NCI-H2227 (cell line): ENCODE measurements around the gene TCF12.
A peak's percentile ranks its signal among the peaks of the same experiment; 100 is the strongest.

Experiments
- DNase-seq: peaks from one replicate; lab custom pipeline; 2025; ENCODE audit not compliant: unreplicated experiment; lab: John Stamatoyannopoulos, UW

Gene TCF12

GRCh38 chr15:57285386-57285785, 366.9 kb downstream of the TCF12 start:
- DNase-seq = no peak

- DNase-seq = no peak
Measured at GRCh38 chr15:57286446-57287122, 368.1 kb downstream of the TCF12 start.

- DNase-seq = no peak
Measured at GRCh38 chr15:57287123-57287521, 368.7 kb downstream of the TCF12 start.

GRCh38 chr15:57288926-57289580, 370.6 kb downstream of the TCF12 start:
- DNase-seq = no peak

GRCh38 chr15:57290187-57290586, 371.7 kb downstream of the TCF12 start:
- DNase-seq = no peak

- no peak for DNase-seq
Measured at GRCh38 chr15:57290826-57291225, 372.4 kb downstream of the TCF12 start.

- DNase-seq = no peak
Measured at GRCh38 chr15:57296473-57297162, 378.2 kb downstream of the TCF12 start.

- no peak for DNase-seq
Measured at GRCh38 chr15:57297163-57297593, 378.7 kb downstream of the TCF12 start.

GRCh38 chr15:57297630-57298029, 379.2 kb downstream of the TCF12 start:
- no peak for DNase-seq

GRCh38 chr15:57298204-57298603, 379.8 kb downstream of the TCF12 start:
- no peak for DNase-seq

- no peak for DNase-seq
Measured at GRCh38 chr15:57298843-57299550, 380.6 kb downstream of the TCF12 start.

GRCh38 chr15:57301307-57301706, 382.9 kb downstream of the TCF12 start:
- DNase-seq = no peak

- no peak for DNase-seq
Measured at GRCh38 chr15:57302640-57303257, 384.3 kb downstream of the TCF12 start.

GRCh38 chr15:57305009-57305408, 386.6 kb downstream of the TCF12 start:
- DNase-seq = no peak

GRCh38 chr15:57306161-57306943, 387.9 kb downstream of the TCF12 start:
- DNase-seq = peak; percentile 55

GRCh38 chr15:57306944-57307411, 388.5 kb downstream of the TCF12 start:
- no peak for DNase-seq

GRCh38 chr15:57307527-57308169, 389.2 kb downstream of the TCF12 start:
- DNase-seq = no peak

- no peak for DNase-seq
Measured at GRCh38 chr15:57308170-57308545, 389.7 kb downstream of the TCF12 start.

- DNase-seq = no peak
Measured at GRCh38 chr15:57309856-57310760, 391.7 kb downstream of the TCF12 start.
